HCT116 (cell line): ENCODE data around the gene GLT6D1. TPM values are rescaled to one million over a fixed set of nuclear protein-coding genes. Genes with fewer than 3 reads are reported as not detected.

Source experiments
- ATAC-seq: fragments of 200-7000 bp; cut with Tn5 transposase; 2 replicates; pipeline ENCODE4 v1.9.1; 2020; ENCODE audit warnings: mild to moderate bottlenecking, moderate library complexity
- BruUV-seq: library from RNA; stranded (reverse); fragments of 400-500 nt; replicated peaks from 2 replicates; lab custom pipeline; 2021; lab: Mats Ljungman, UMichigan
- CTCF ChIA-PET: fragments of 300-600 bp; sonication (Branson Sonifier 250); formaldehyde crosslinking; loops from one replicate; lab custom pipeline; 2021; ENCODE audit warnings: antibody characterized with exemption; lab: Charles Lee
- POLR2A ChIA-PET: fragments of 300-600, 350-600 bp; sonication (Branson Sonifier 250); formaldehyde crosslinking; loops from one replicate; lab custom pipeline; 2021; ENCODE audit warnings: antibody characterized with exemption; lab: Charles Lee
- RAD21 ChIA-PET, 2 experiments: fragments of 300-600 bp; sonication (Branson Sonifier 250); formaldehyde crosslinking; loops; one replicate each; lab custom pipeline; 2023; ENCODE audit warnings: low total read pairs in 2 of 2; ENCODE audit not compliant: uncharacterized antibody in 2 of 2, unreplicated experiment in 2 of 2, low non-redundant PET in 1 of 2; lab: Charles Lee
- DNase-seq: peaks from one replicate; pipeline ENCODE4 v3.0.0-alpha.2; 2010; ENCODE audit warnings: low read depth, low spot score
- H2AFZ ChIP-seq: fragments of 200-600 bp; shearing (Covaris generic), sonication (generic); 2 replicates; pipeline ENCODE4 v1.6.1; 2017; ENCODE audit warnings: low read depth, mixed run types, mixed read lengths, antibody characterized with exemption, low read length; ENCODE audit not compliant: poor library complexity, severe bottlenecking
- H3K27ac ChIP-seq: 2 replicates; pipeline ENCODE4 v1.5.1; 2012; ENCODE audit warnings: low read depth, low read length
- H3K27me3 ChIP-seq: fragments of 200-600 bp; sonication (generic); 2 replicates; pipeline ENCODE4 v1.6.1; 2016; ENCODE audit warnings: mixed run types, low read length, mixed read lengths; ENCODE audit not compliant: insufficient read depth
- H3K36me3 ChIP-seq, 2 experiments: fragments of 200-500 bp in 1 of 2; fragments of 200-600 bp in 1 of 2; sonication (Bioruptor generic) in 1 of 2; sonication (generic) in 1 of 2; 2 replicates each; pipeline versions ENCODE4 v1.5.1 to v1.6.1; 2014 to 2016; ENCODE audit warnings: low read length in 2 of 2, inconsistent platforms in 1 of 2, mixed read lengths in 1 of 2, mixed run types in 1 of 2; ENCODE audit not compliant: insufficient read depth in 2 of 2, control insufficient read depth in 1 of 2
- H3K4me1 ChIP-seq, 2 experiments: fragments of 200-600 bp in 1 of 2; sonication (generic) in 1 of 2; 2 replicates each; pipeline versions ENCODE4 v1.5.1 to v1.6.1; 2012 to 2017; ENCODE audit warnings: low read length in 2 of 2, inconsistent platforms in 1 of 2, mild to moderate bottlenecking in 1 of 2, mixed read lengths in 1 of 2, mixed run types in 1 of 2, moderate library complexity in 1 of 2; ENCODE audit not compliant: insufficient read depth in 2 of 2, control insufficient read depth in 1 of 2
- H3K4me2 ChIP-seq: fragments of 200-600 bp; sonication (generic); 2 replicates; pipeline ENCODE4 v1.6.1; 2017; ENCODE audit warnings: mixed run types, low read length, mixed read lengths
- H3K4me3 ChIP-seq, 2 experiments: fragments of 200-600 bp in 1 of 2; sonication (generic) in 1 of 2; replicated peaks in 1 of 2; 2 replicates each; pipeline ENCODE4 v1.5.1; 2011 to 2016; ENCODE audit warnings: low read length in 2 of 2, control low read depth in 1 of 2, low read depth in 1 of 2, mild to moderate bottlenecking in 1 of 2, mixed read lengths in 1 of 2, mixed run types in 1 of 2
- H3K79me2 ChIP-seq: fragments of 200-600 bp; sonication (generic); 2 replicates; pipeline ENCODE4 v1.6.1; 2017; ENCODE audit warnings: mild to moderate bottlenecking, mixed run types, low read length, moderate library complexity, mixed read lengths; ENCODE audit not compliant: insufficient read depth
- H3K9ac ChIP-seq: fragments of 200-600 bp; sonication (generic); 2 replicates; pipeline ENCODE4 v1.6.1; 2016; ENCODE audit warnings: low read length, mixed read lengths
- H3K9me2 ChIP-seq: fragments of 200-600 bp; sonication (generic), shearing (Covaris generic); 2 replicates; pipeline ENCODE4 v1.6.1; 2017; ENCODE audit warnings: mixed run types, mild to moderate bottlenecking, moderate library complexity; ENCODE audit not compliant: insufficient read depth
- H3K9me3 ChIP-seq, 2 experiments: fragments of 200-500 bp in 1 of 2; fragments of 200-600 bp in 1 of 2; sonication (Bioruptor generic) in 1 of 2; sonication (generic) in 1 of 2; 2 replicates each; pipeline ENCODE4 v1.6.1; 2014 to 2017; ENCODE audit warnings: low read length in 2 of 2, mixed read lengths in 2 of 2, inconsistent platforms in 1 of 2, low read depth in 1 of 2, mild to moderate bottlenecking in 1 of 2, mixed run types in 1 of 2, moderate library complexity in 1 of 2; ENCODE audit not compliant: control insufficient read depth in 1 of 2, insufficient read depth in 1 of 2
- H4K20me1 ChIP-seq: fragments of 200-600 bp; sonication (generic), shearing (Covaris generic); 2 replicates; pipeline ENCODE4 v1.6.1; 2017; ENCODE audit warnings: mixed run types, mild to moderate bottlenecking, moderate library complexity; ENCODE audit not compliant: insufficient read depth
- CBX3 ChIP-seq: IDR thresholded peaks from 2 replicates; pipeline ENCODE4 v1.6.1; 2012; ENCODE audit warnings: low read depth
- EGR1 ChIP-seq: IDR thresholded peaks from 2 replicates; pipeline ENCODE4 v1.6.1; 2012; ENCODE audit warnings: low read depth
- ELF1 ChIP-seq: IDR thresholded peaks from 2 replicates; pipeline ENCODE4 v1.6.1; 2012; ENCODE audit warnings: low read depth, borderline replicate concordance
- EZH2 ChIP-seq: fragments of 200-600 bp; sonication (generic); IDR thresholded peaks from 2 replicates; pipeline ENCODE4 v1.6.1; 2017; ENCODE audit warnings: antibody characterized with exemption, mixed run types
- FOSL1 ChIP-seq: IDR thresholded peaks from 2 replicates; pipeline ENCODE4 v1.6.1; 2012; ENCODE audit warnings: low read depth
- JUND ChIP-seq: IDR thresholded peaks from 2 replicates; pipeline ENCODE4 v1.6.1; 2012
- MAX ChIP-seq: IDR thresholded peaks from 2 replicates; pipeline ENCODE4 v1.6.1; 2012
- POLR2AphosphoS5 ChIP-seq: IDR thresholded peaks from 2 replicates; pipeline ENCODE4 v1.6.1; 2011; ENCODE audit warnings: mild to moderate bottlenecking, low read depth, low read length, moderate library complexity
- RAD21 ChIP-seq: IDR thresholded peaks from 2 replicates; pipeline ENCODE4 v1.6.1; 2012; ENCODE audit warnings: low read depth, mild to moderate bottlenecking
- SP1 ChIP-seq: IDR thresholded peaks from 2 replicates; pipeline ENCODE4 v1.6.1; 2012; ENCODE audit warnings: low read depth
- SRF ChIP-seq: IDR thresholded peaks from 2 replicates; pipeline ENCODE4 v1.6.1; 2012; ENCODE audit warnings: low read depth
- TCF7L2 ChIP-seq: IDR thresholded peaks from 2 replicates; pipeline ENCODE4 v1.7.0; 2011; ENCODE audit warnings: borderline replicate concordance, inconsistent platforms; ENCODE audit not compliant: insufficient read depth, insufficient read length; ENCODE audit errors: extremely low read depth
- YY1 ChIP-seq: IDR thresholded peaks from 2 replicates; pipeline ENCODE4 v1.6.1; 2011; ENCODE audit warnings: low read length, low read depth, moderate library complexity, mild to moderate bottlenecking; ENCODE audit not compliant: insufficient replicate concordance; ENCODE audit errors: extremely low read depth
- ZBTB33 ChIP-seq: IDR thresholded peaks from 2 replicates; pipeline ENCODE4 v1.6.1; 2011; ENCODE audit warnings: mild to moderate bottlenecking, low read length, moderate library complexity; ENCODE audit not compliant: insufficient replicate concordance; ENCODE audit errors: extremely low read depth
- ZFX ChIP-seq: fragments of 450-650 bp; IDR thresholded peaks from 2 replicates; pipeline ENCODE4 v1.6.1; 2017
- ZNF274 ChIP-seq: fragments of 200-500 bp; sonication (Bioruptor generic); IDR thresholded peaks from 2 replicates; pipeline ENCODE4 v1.6.1; 2014; ENCODE audit warnings: mild to moderate bottlenecking, low read depth, low read length, inconsistent platforms
- intact Hi-C: fragments of 100-400 bp; cut with micrococcal nuclease; formaldehyde crosslinking; loops from 2 replicates; pipeline ENCODE4 v1.10.0; 2022
- total RNA-seq: library from RNA; stranded (reverse); gene quantifications from one replicate; pipeline ENCODE4 v1.2.1, GENCODE V29; 2021; ENCODE audit not compliant: unreplicated experiment
- TF ChIP-seq, protein P1 (sequence below): IDR thresholded peaks from 2 replicates; pipeline ENCODE4 v1.6.1; 2012; ENCODE audit warnings: low read depth
- TF ChIP-seq, protein P2 (sequence below), 3 experiments: fragments of 200-600 bp in 1 of 3; sonication (generic) in 1 of 3; IDR thresholded peaks in 2 of 3; conservative IDR thresholded peaks in 1 of 3; 2 replicates each; pipeline ENCODE4 v1.5.1; 2012 to 2017; ENCODE audit warnings: low read depth in 2 of 3, low read length in 2 of 3, antibody characterized with exemption in 1 of 3, borderline replicate concordance in 1 of 3, control low read depth in 1 of 3, mild to moderate bottlenecking in 1 of 3, mixed read lengths in 1 of 3, mixed run types in 1 of 3, moderate library complexity in 1 of 3; ENCODE audit not compliant: insufficient read depth in 1 of 3

Gene GLT6D1
- total RNA-seq, 1 experiment from 2014 or later, result not detected

DNA sequence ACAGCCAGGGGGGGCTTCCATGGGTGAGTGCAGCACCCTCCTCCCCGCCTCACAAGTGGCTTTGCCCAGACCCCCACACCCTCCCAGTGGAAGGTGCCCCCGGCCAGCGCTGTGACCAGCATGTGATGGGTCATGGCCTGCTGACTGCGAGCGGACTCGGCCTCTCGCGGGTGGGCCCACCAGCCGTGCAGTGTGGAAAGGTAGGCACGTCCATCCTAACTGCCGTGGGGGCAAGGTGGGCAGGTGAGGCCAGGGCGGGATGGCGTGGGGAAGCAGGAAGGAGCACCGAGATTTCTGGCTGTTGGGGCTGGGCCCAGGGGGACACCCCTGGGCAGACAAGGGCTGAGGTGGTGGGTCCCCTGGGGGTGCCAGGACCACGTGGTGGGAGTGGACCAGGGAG, 47.9 kb upstream of the GLT6D1 start:
- ChIA-PET RAD21 (no interaction called here), CTCF (no interaction called here), POLR2A (no interaction called here)
- H3K4me1 ChIP-seq, result peaks cover 0 to 4% of the 10 kb centered on the region in 2 experiments; a peak in 2 of 4 replicates
- BruUV-seq, result no TSS peak
- no peak overlapping the region for H2AFZ ChIP-seq
- H3K9me2 ChIP-seq, result no peaks in the 10 kb centered on the region
- no peak for TF ChIP-seq POLR2AphosphoS5
- TF ChIP-seq SP1, result no peak
- TF ChIP-seq EZH2, result no peak
- no peak for TF ChIP-seq JUND
- no peak for TF ChIP-seq ZFX
- no peak for TF ChIP-seq ZNF274
- TF ChIP-seq, protein P1, sequence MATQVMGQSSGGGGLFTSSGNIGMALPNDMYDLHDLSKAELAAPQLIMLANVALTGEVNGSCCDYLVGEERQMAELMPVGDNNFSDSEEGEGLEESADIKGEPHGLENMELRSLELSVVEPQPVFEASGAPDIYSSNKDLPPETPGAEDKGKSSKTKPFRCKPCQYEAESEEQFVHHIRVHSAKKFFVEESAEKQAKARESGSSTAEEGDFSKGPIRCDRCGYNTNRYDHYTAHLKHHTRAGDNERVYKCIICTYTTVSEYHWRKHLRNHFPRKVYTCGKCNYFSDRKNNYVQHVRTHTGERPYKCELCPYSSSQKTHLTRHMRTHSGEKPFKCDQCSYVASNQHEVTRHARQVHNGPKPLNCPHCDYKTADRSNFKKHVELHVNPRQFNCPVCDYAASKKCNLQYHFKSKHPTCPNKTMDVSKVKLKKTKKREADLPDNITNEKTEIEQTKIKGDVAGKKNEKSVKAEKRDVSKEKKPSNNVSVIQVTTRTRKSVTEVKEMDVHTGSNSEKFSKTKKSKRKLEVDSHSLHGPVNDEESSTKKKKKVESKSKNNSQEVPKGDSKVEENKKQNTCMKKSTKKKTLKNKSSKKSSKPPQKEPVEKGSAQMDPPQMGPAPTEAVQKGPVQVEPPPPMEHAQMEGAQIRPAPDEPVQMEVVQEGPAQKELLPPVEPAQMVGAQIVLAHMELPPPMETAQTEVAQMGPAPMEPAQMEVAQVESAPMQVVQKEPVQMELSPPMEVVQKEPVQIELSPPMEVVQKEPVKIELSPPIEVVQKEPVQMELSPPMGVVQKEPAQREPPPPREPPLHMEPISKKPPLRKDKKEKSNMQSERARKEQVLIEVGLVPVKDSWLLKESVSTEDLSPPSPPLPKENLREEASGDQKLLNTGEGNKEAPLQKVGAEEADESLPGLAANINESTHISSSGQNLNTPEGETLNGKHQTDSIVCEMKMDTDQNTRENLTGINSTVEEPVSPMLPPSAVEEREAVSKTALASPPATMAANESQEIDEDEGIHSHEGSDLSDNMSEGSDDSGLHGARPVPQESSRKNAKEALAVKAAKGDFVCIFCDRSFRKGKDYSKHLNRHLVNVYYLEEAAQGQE, result no peak
- no peak for TF ChIP-seq ELF1
- TF ChIP-seq, protein P2, sequence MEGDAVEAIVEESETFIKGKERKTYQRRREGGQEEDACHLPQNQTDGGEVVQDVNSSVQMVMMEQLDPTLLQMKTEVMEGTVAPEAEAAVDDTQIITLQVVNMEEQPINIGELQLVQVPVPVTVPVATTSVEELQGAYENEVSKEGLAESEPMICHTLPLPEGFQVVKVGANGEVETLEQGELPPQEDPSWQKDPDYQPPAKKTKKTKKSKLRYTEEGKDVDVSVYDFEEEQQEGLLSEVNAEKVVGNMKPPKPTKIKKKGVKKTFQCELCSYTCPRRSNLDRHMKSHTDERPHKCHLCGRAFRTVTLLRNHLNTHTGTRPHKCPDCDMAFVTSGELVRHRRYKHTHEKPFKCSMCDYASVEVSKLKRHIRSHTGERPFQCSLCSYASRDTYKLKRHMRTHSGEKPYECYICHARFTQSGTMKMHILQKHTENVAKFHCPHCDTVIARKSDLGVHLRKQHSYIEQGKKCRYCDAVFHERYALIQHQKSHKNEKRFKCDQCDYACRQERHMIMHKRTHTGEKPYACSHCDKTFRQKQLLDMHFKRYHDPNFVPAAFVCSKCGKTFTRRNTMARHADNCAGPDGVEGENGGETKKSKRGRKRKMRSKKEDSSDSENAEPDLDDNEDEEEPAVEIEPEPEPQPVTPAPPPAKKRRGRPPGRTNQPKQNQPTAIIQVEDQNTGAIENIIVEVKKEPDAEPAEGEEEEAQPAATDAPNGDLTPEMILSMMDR (IDR thresholded peaks at IDR 0.05 in 2 of 3, conservative IDR thresholded peaks at IDR 0.05 in 1 of 3; ENCODE audit: borderline replicate concordance in 1 of 3, insufficient read depth in 1 of 3, low read depth in 2 of 3, low read length in 2 of 3), result no peak
- no peak for TF ChIP-seq CBX3
- no peak for TF ChIP-seq TCF7L2
- TF ChIP-seq EGR1, result no peak
- TF ChIP-seq RAD21, result no peak
- TF ChIP-seq FOSL1, result no peak
- TF ChIP-seq MAX, result no peak
- TF ChIP-seq YY1, result no peak
- TF ChIP-seq SRF, result no peak
- no peak for TF ChIP-seq ZBTB33
- ATAC-seq (no peak), DNase-seq (no peak)
- H4K20me1 ChIP-seq, result no peaks in the 10 kb centered on the region
- no peak overlapping the region for H3K9ac ChIP-seq
- no peaks in the 10 kb centered on the region for H3K9me3 ChIP-seq
- no peak overlapping the region for H3K4me3 ChIP-seq
- intact Hi-C loops, result no loop called here
- H3K4me2 ChIP-seq, result no peak overlapping the region
- H3K27ac ChIP-seq, result no peak overlapping the region
- no peaks in the 10 kb centered on the region for H3K27me3 ChIP-seq
- no peaks in the 10 kb centered on the region for H3K36me3 ChIP-seq
- no peaks in the 10 kb centered on the region for H3K79me2 ChIP-seq
